Mesothelial cell of epicardium (in vitro differentiated cells): ENCODE measurements around the gene TNFSF12. TPM values are rescaled to one million over a fixed set of nuclear protein-coding genes. Genes with fewer than 3 reads are reported as not detected.

Experiments
- DNase-seq, 2 experiments: peaks; one replicate each; pipeline ENCODE4 v3.0.0; 2021; ENCODE audit warnings: low spot score in 2 of 2; ENCODE audit not compliant: unreplicated experiment in 2 of 2
- H3K27ac Mint-ChIP-seq: 2 replicates; pipeline ENCODE4 v1.8.0; 2021; ENCODE audit warnings: mixed read lengths
- H3K27me3 Mint-ChIP-seq: 2 replicates; pipeline ENCODE4 v1.8.0; 2021; ENCODE audit warnings: low read depth, mixed read lengths
- H3K36me3 Mint-ChIP-seq: 2 replicates; pipeline ENCODE4 v1.8.0; 2021; ENCODE audit warnings: mixed read lengths
- H3K4me1 Mint-ChIP-seq: 2 replicates; pipeline ENCODE4 v1.8.0; 2021; ENCODE audit warnings: mixed read lengths
- H3K4me3 Mint-ChIP-seq: 2 replicates; pipeline ENCODE4 v1.8.0; 2021; ENCODE audit warnings: mild to moderate bottlenecking, moderate library complexity, mixed read lengths
- H3K9me3 Mint-ChIP-seq: 2 replicates; pipeline ENCODE4 v1.8.0; 2021; ENCODE audit warnings: mixed read lengths
- CTCF ChIP-seq: fragments of 200-600 bp; sonication (generic); IDR thresholded peaks from one replicate; pipeline ENCODE4 v1.5.0; 2021; ENCODE audit warnings: antibody characterized with exemption; ENCODE audit not compliant: unreplicated experiment
- total RNA-seq: library from RNA; stranded (reverse); gene quantifications from 3 replicates; pipeline ENCODE4 v1.2.1, GENCODE V29; 2021

The TNFSF12 gene
- total RNA-seq, 1 donor from 2014 or later, result 7.6 TPM

DNA sequence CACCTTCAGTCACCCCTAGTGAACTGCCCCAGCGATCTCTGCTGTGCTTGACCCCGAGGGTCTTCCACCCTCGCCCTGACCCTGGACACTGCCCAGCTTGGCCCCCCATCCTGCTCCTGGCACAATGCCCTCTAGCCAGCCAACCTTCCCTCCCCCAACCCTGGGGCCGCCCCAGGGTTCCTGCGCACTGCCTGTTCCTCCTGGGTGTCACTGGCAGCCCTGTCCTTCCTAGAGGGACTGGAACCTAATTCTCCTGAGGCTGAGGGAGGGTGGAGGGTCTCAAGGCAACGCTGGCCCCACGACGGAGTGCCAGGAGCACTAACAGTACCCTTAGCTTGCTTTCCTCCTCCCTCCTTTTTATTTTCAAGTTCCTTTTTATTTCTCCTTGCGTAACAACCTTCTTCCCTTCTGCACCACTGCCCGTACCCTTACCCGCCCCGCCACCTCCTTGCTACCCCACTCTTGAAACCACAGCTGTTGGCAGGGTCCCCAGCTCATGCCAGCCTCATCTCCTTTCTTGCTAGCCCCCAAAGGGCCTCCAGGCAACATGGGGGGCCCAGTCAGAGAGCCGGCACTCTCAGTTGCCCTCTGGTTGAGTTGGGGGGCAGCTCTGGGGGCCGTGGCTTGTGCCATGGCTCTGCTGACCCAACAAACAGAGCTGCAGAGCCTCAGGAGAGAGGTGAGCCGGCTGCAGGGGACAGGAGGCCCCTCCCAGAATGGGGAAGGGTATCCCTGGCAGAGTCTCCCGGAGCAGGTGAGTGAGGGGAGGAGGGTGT is 9.9 kb downstream of the TNFSF12 start, which contains the start of gene TNFSF13:
Gene TNFSF13 (plus strand): TSS at position 207 of the 776 bp plus-strand sequence. CDS start 290 bp downstream, at position 497.
- no peak for DNase-seq
- Mint-ChIP-seq H3K4me1 (peaks cover 48% of the 10 kb centered on the region), H3K27me3 (no peaks in the 10 kb centered on the region), H3K9me3 (no peaks in the 10 kb centered on the region), H3K36me3 (peaks cover 3% of the 10 kb centered on the region), H3K27ac (peak within 1 kb of the TSS; percentile 95), H3K4me3 (peak within 1 kb of the TSS; percentile 93)
- TF ChIP-seq CTCF, result no peak

GRCh38 chr17:7559320-7560171 is 10.7 kb downstream of the TNFSF12 start:
- Mint-ChIP-seq H3K27me3 (no peaks in the 10 kb centered on the region), H3K4me3 (peak overlapping the region; percentile 93), H3K36me3 (peaks cover 6% of the 10 kb centered on the region), H3K9me3 (no peaks in the 10 kb centered on the region), H3K27ac (peak overlapping the region; percentile 98), H3K4me1 (peaks cover 54% of the 10 kb centered on the region)
- no peak for TF ChIP-seq CTCF
- DNase-seq, result no peak

DNA sequence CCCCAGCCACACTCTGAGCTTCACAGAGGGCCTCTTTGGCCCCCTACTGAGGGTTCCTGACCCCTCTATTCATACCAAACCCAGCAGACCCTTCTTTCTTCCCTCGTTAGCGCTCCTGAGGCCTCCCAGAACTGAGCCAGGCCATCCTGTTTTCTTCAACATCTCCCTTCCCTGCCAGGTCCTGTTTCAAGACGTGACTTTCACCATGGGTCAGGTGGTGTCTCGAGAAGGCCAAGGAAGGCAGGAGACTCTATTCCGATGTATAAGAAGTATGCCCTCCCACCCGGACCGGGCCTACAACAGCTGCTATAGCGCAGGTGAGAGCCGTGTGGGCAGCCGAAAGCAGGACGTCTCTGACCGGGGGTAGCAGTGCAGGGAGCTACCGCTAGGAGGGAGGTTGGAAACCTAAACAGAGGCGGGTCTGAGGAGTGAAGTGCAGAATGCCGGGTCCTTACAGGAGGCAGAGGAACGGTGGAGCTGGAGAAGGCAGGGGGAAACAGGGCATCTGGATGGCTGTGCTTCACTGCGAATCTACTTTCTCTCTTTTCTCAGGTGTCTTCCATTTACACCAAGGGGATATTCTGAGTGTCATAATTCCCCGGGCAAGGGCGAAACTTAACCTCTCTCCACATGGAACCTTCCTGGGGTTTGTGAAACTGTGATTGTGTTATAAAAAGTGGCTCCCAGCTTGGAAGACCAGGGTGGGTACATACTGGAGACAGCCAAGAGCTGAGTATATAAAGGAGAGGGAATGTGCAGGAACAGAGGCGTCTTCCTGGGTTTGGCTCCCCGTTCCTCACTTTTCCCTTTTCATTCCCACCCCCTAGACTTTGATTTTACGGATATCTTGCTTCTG is 11.5 kb downstream of the TNFSF12 start:
- no peaks in the 10 kb centered on the region for H3K9me3 Mint-ChIP-seq
- peaks cover 6% of the 10 kb centered on the region for H3K36me3 Mint-ChIP-seq
- peak overlapping the region; percentile 93 for H3K4me3 Mint-ChIP-seq
- H3K4me1 Mint-ChIP-seq, result peaks cover 54% of the 10 kb centered on the region
- DNase-seq, result peak in 1 of 2 experiments; percentile 80
- TF ChIP-seq CTCF, result peak; percentile 36
- no peaks in the 10 kb centered on the region for H3K27me3 Mint-ChIP-seq
- H3K27ac Mint-ChIP-seq, result peak overlapping the region; percentile 98

- H3K36me3 Mint-ChIP-seq, result peaks cover 6% of the 10 kb centered on the region
- peak overlapping the region; percentile 98 for H3K27ac Mint-ChIP-seq
- peak overlapping the region; percentile 93 for H3K4me3 Mint-ChIP-seq
- no peaks in the 10 kb centered on the region for H3K27me3 Mint-ChIP-seq
- peak; percentile 82 to 93 for DNase-seq
- peak; percentile 66 for TF ChIP-seq CTCF
- peaks cover 50% of the 10 kb centered on the region for H3K4me1 Mint-ChIP-seq
- no peaks in the 10 kb centered on the region for H3K9me3 Mint-ChIP-seq
Measured at GRCh38 chr17:7561028-7561575, 12.2 kb downstream of the TNFSF12 start.
